ENCODE measurements around the gene RPS6KA3.
"Not testable (repeated sequence)": the region's sequence is repeated elsewhere in the genome, so short reads cannot be mapped to it uniquely, and the experiment has no call there.

RPS6KA3 gene

GRCh38 chrX:20217906-20218305 is 48.8 kb downstream of the RPS6KA3 start:
- DNase-seq, result no peak

GRCh38 chrX:20217271-20217670 is 49.4 kb downstream of the RPS6KA3 start:
- DNase-seq, result peak; percentile 56

- DNase-seq, result no peak
Measured at GRCh38 chrX:20215565-20215964, 51.1 kb downstream of the RPS6KA3 start.

GRCh38 chrX:20212486-20213089 is 54.1 kb downstream of the RPS6KA3 start:
- no peak for DNase-seq

- no peak for DNase-seq
Measured at GRCh38 chrX:20211261-20211786, 55.4 kb downstream of the RPS6KA3 start.

GRCh38 chrX:20205927-20206708 is 60.6 kb downstream of the RPS6KA3 start:
- DNase-seq, result no peak

- no peak for DNase-seq
Measured at GRCh38 chrX:20204351-20204750, 62.4 kb downstream of the RPS6KA3 start.

- DNase-seq, result peak; percentile 8
Measured at GRCh38 chrX:20197641-20198210, 69.0 kb downstream of the RPS6KA3 start.

- DNase-seq, result no peak
Measured at GRCh38 chrX:20189171-20189570, 77.5 kb downstream of the RPS6KA3 start.

- no peak for DNase-seq
Measured at GRCh38 chrX:20181598-20182329, 84.9 kb downstream of the RPS6KA3 start.

GRCh38 chrX:20177093-20177492 is 89.6 kb downstream of the RPS6KA3 start:
- DNase-seq, result no peak

- DNase-seq, result no peak
Measured at GRCh38 chrX:20173856-20174255, 92.9 kb downstream of the RPS6KA3 start.

GRCh38 chrX:20173313-20173712 is 93.4 kb downstream of the RPS6KA3 start:
- no peak for DNase-seq

GRCh38 chrX:20171887-20172286 is 94.8 kb downstream of the RPS6KA3 start:
- DNase-seq, result no peak

- DNase-seq, result not testable (repeated sequence)
Measured at GRCh38 chrX:20162516-20162915, 104.2 kb downstream of the RPS6KA3 start.

- DNase-seq, result no peak
Measured at GRCh38 chrX:20159797-20160385, 106.8 kb downstream of the RPS6KA3 start.

- no peak for DNase-seq
Measured at GRCh38 chrX:20151689-20152088, 115.0 kb downstream of the RPS6KA3 start.

- DNase-seq, result no peak
Measured at GRCh38 chrX:20149326-20149725, 117.4 kb downstream of the RPS6KA3 start.

GRCh38 chrX:20147561-20147960 is 119.1 kb downstream of the RPS6KA3 start:
- no peak for DNase-seq

GRCh38 chrX:20144491-20144890 is 122.2 kb downstream of the RPS6KA3 start:
- DNase-seq, result no peak

- no peak for DNase-seq
Measured at GRCh38 chrX:20143561-20143960, 123.1 kb downstream of the RPS6KA3 start.

GRCh38 chrX:20143111-20143510 is 123.6 kb downstream of the RPS6KA3 start:
- DNase-seq, result no peak
